ACC112 (cell line): ENCODE results near the gene SYTL3.

Experiments used
- H2AFZ ChIP-seq: fragments of 200-600 bp; sonication (generic); one replicate; pipeline ENCODE4 v1.6.0; 2017; ENCODE audit warnings: antibody characterized with exemption, low read length; ENCODE audit not compliant: unreplicated experiment
- H3K27ac ChIP-seq: fragments of 200-600 bp; sonication (generic); 2 replicates; pipeline ENCODE4 v1.5.1; 2014; ENCODE audit warnings: low read depth, mild to moderate bottlenecking, antibody characterized with exemption, low read length, moderate library complexity
- H3K27me3 ChIP-seq: fragments of 200-600 bp; sonication (generic); 2 replicates; pipeline ENCODE4 v1.6.1; 2014; ENCODE audit warnings: mild to moderate bottlenecking, antibody characterized with exemption, low read length, moderate library complexity, mixed read lengths; ENCODE audit not compliant: insufficient read depth
- H3K36me3 ChIP-seq: fragments of 200-600 bp; sonication (generic); 2 replicates; pipeline ENCODE4 v1.6.1; 2016; ENCODE audit warnings: mild to moderate bottlenecking, antibody characterized with exemption, low read length, moderate library complexity, mixed read lengths; ENCODE audit not compliant: insufficient read depth
- H3K4me1 ChIP-seq: fragments of 200-600 bp; sonication (generic); one replicate; pipeline ENCODE4 v1.6.1; 2016; ENCODE audit warnings: low read length, mixed read lengths; ENCODE audit not compliant: insufficient read depth, unreplicated experiment, control insufficient read depth
- H3K4me3 ChIP-seq: fragments of 200-600 bp; sonication (generic); 2 replicates; pipeline ENCODE4 v1.5.1; 2014; ENCODE audit warnings: mild to moderate bottlenecking, low read depth, low read length
- H3K79me2 ChIP-seq: fragments of 200-600 bp; sonication (generic); one replicate; pipeline ENCODE4 v1.6.0; 2016; ENCODE audit warnings: low read length; ENCODE audit not compliant: control insufficient read depth, unreplicated experiment, insufficient read depth

SYTL3 gene

DNA sequence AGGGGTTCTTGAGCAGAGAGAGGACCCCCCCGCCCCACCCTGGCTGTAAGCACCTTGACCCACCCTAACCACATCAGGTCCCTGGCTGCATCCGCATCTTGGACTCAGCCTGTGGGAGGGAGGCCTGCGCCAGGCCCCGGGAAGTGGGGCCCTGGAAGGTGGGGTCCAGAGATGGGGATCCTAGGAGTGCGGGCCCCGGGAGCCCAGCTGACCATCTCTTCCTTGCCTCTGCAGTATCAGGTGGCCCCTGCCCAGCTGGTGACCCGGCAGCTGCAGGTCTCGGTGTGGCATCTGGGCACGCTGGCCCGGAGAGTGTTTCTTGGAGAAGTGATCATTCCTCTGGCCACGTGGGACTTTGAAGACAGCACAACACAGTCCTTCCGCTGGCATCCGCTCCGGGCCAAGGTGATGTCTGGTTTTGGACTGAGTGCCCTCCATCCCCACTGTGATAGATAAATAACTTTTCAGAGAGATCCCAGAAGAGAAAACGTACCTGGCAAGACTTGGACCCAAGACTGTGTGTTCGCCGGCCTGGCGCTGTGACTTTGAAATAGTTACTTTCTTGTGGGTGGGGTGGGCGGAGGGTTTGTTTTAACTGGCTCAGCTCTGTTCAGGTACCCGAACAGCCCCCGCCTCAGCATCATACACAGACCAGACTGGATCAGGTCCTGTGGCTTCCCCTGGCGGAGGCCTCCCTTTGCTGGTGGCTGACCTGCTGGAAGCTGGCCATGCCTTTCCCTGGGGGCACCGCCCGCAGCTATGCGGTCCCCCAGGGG lies 107.3 kb downstream of the SYTL3 start:
- no peak overlapping the region for H3K27ac ChIP-seq
- H3K4me3 ChIP-seq = no peak overlapping the region
- H3K27me3 ChIP-seq = no peaks in the 10 kb centered on the region
- H3K79me2 ChIP-seq = no peaks in the 10 kb centered on the region
- H3K36me3 ChIP-seq = no peaks in the 10 kb centered on the region
- H3K4me1 ChIP-seq = no peaks in the 10 kb centered on the region
- H2AFZ ChIP-seq = no peak overlapping the region

DNA sequence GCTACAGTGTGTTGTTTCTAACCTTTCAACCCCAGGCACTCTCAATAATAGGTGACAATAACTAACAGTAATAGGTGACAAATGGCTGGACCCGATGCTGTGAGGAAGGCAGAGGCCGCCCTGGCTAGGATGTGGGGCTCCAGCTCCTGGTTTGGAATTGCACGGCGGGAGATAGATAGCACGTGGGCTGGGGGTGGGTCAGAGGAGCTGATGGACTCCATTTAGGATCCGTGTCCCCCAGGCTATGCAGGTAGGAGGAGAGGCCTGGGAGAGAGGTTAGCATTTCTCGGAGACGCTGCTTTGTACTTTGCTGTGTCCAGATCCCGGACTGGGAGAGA lies 107.9 kb downstream of the SYTL3 start:
- H3K79me2 ChIP-seq = no peaks in the 10 kb centered on the region
- no peaks in the 10 kb centered on the region for H3K27me3 ChIP-seq
- no peak overlapping the region for H3K4me3 ChIP-seq
- no peak overlapping the region for H2AFZ ChIP-seq
- H3K4me1 ChIP-seq = no peaks in the 10 kb centered on the region
- H3K36me3 ChIP-seq = no peaks in the 10 kb centered on the region
- H3K27ac ChIP-seq = no peak overlapping the region

DNA sequence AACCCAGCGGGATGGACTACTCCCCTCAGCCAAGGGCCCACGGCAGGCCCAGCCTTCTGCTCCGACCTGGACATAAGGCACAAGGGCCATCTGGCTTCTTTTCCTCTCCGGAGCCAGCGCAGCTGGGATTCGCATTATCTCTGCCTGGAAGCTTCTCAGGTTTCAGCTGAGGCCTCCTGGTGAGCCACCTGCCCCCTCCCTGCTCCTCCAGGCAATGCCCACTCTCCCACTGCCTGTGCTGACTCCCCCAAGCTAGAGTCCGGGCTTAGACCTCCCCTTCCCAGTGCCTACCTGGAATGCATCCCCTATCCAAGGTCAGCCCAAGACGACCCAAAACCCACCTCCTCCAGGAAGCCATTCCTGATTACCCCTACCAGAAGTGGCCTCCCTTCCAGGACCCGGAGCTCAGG lies 108.6 kb downstream of the SYTL3 start:
- no peaks in the 10 kb centered on the region for H3K27me3 ChIP-seq
- no peaks in the 10 kb centered on the region for H3K4me1 ChIP-seq
- H2AFZ ChIP-seq = no peak overlapping the region
- no peak overlapping the region for H3K4me3 ChIP-seq
- H3K36me3 ChIP-seq = no peaks in the 10 kb centered on the region
- no peaks in the 10 kb centered on the region for H3K79me2 ChIP-seq
- H3K27ac ChIP-seq = no peak overlapping the region

DNA sequence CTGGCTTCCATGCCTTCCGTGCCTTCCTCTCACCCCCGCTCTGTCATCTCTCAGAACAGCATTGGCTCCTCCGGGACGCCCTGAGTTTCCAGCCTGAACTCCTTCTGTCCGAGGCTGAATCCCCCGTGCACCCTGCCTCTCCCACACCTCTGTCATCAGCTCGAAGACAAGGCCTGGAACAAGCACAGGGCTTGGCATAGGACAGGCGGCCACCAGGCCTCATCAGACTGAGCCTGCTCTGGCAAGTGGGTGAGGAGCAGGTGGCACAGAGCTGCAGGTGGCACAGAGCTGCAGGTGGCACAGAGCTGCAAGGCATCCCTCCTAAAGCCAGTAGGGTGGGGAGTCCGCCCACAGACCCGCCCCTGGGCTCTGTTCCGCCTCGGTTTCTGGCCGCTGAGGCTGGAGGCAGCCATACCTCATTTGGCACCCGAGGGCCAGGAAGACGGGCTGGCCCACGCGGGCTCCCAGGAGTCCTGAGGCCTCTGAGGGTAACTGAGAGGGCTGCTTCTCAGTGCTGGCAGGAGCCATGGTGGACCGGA lies 109.2 kb downstream of the SYTL3 start:
- H3K27me3 ChIP-seq = no peaks in the 10 kb centered on the region
- H3K4me1 ChIP-seq = no peaks in the 10 kb centered on the region
- H3K4me3 ChIP-seq = no peak overlapping the region
- H3K79me2 ChIP-seq = no peaks in the 10 kb centered on the region
- no peak overlapping the region for H3K27ac ChIP-seq
- H3K36me3 ChIP-seq = no peaks in the 10 kb centered on the region
- H2AFZ ChIP-seq = no peak overlapping the region

DNA sequence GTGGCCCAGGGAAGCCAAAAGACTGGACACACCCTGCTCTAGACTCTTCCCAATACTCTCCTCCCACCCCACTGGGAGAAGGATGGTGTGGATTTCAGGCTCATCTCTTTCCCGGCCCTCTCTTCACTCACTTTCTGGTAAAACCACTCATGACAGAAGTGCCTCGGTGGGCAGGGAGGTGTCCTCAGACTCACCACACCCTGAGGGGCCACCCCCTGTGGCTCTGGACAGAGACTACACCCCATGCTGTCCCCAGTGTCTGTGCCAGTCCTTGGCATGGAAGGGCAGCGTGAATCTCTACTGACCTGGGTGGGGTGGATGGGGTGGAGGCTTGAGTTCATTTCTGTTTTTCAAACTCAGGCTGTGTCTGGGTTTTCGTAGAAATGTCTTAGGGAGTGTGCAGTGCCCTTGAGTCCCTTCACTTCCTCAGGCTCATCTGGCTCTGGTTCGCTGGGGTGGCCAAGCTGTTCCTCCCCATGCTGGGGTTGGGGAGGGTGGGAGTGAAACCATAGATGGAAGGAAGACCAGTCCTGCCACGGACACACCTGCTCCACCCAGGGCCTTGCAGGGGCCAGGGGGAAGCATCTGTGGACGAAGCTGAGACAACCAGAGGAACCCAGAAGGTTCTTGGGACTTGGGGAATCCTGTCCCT lies 110.2 kb downstream of the SYTL3 start:
- Histone ChIP-seq H3K36me3 (no peaks in the 10 kb centered on the region), H3K4me3 (no peak overlapping the region), H3K27me3 (no peaks in the 10 kb centered on the region), H3K27ac (no peak overlapping the region), H3K79me2 (no peaks in the 10 kb centered on the region), H2AFZ (no peak overlapping the region), H3K4me1 (no peaks in the 10 kb centered on the region)

DNA sequence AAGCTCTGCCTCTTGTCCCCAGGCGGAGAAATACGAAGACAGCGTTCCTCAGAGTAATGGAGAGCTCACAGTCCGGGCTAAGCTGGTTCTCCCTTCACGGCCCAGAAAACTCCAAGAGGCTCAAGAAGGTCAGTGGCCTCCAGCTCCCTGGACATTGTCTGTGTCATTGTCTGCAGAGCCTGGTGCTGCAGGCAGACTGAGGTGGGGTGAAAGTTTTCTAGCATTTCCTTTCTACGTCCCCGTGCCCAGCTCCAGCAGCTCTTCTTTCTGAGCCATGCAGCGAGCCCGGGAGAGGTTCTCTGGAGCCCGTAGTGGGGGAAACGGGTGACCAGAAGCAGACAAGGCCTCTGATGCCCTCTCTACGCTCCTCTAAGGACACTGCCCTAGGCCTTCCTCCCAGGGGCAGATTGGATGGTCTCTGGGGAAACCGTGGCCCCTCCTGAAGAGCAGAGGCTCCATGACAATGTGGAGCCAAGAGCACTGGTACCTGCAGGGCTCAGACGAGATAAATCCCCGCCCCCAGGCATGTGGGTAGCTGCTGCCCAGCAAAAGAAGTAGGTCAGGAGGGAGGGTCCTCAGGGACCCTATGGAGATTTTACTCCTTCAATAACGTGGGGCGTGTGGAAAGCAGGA lies 110.9 kb downstream of the SYTL3 start:
- Histone ChIP-seq H3K4me1 (no peaks in the 10 kb centered on the region), H3K27ac (no peak overlapping the region), H2AFZ (no peak overlapping the region), H3K27me3 (no peaks in the 10 kb centered on the region), H3K79me2 (no peaks in the 10 kb centered on the region), H3K36me3 (no peaks in the 10 kb centered on the region), H3K4me3 (no peak overlapping the region)

DNA sequence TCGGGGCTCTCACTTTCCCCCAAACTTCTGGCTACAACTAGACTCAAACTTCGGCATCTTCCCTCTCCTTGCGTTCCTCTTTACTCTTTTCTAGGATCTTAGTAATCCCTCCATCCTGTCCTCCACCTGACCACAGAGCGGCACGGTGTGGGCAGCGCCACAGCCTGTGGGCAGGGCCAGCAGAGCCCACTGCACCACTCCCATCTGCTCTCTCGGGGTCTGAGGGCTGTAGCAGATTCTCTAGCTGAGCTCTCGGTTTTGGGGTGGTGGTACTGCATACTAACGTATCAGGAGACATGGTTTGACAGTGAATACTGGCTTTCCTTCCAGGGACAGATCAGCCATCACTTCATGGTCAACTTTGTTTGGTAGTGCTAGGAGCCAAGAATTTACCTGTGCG lies 111.9 kb downstream of the SYTL3 start:
- Histone ChIP-seq H3K4me3 (no peak overlapping the region), H3K36me3 (no peaks in the 10 kb centered on the region), H3K4me1 (no peaks in the 10 kb centered on the region), H3K27ac (no peak overlapping the region), H3K79me2 (no peaks in the 10 kb centered on the region), H2AFZ (no peak overlapping the region), H3K27me3 (no peaks in the 10 kb centered on the region)

DNA sequence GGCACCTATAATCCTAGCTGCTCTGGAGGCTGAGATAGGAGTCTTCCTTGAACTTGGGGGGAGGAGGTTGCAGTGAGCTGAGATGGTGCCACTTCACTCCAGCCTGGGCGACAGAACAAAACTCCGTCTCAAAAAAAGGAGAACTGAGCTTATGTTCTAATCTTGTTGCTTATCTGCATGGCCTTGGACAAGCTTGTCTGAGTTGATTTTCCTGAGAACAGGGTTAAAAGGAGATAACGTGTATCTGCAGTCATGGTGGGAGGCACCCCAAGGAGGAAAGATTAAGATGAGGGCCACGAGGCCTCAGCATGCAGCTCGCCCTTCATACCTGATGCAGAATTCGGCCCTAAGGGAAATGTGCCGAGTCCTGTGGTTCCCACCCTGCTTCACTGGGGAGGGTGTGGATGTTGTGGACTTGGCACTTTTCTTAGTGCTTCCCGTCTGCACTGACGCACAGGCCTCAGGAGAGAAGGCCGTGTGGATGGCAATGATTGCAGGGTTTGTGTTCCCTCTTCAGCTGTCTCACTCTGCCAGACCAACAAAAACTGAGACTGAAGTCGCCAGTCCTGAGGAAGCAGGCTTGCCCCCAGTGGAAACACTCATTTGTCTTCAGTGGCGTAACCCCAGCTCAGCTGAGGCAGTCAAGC lies 113.1 kb downstream of the SYTL3 start:
- H3K4me3 ChIP-seq = no peak overlapping the region
- no peaks in the 10 kb centered on the region for H3K27me3 ChIP-seq
- H3K4me1 ChIP-seq = no peaks in the 10 kb centered on the region
- H3K79me2 ChIP-seq = no peaks in the 10 kb centered on the region
- no peaks in the 10 kb centered on the region for H3K36me3 ChIP-seq
- no peak overlapping the region for H3K27ac ChIP-seq
- no peak overlapping the region for H2AFZ ChIP-seq

DNA sequence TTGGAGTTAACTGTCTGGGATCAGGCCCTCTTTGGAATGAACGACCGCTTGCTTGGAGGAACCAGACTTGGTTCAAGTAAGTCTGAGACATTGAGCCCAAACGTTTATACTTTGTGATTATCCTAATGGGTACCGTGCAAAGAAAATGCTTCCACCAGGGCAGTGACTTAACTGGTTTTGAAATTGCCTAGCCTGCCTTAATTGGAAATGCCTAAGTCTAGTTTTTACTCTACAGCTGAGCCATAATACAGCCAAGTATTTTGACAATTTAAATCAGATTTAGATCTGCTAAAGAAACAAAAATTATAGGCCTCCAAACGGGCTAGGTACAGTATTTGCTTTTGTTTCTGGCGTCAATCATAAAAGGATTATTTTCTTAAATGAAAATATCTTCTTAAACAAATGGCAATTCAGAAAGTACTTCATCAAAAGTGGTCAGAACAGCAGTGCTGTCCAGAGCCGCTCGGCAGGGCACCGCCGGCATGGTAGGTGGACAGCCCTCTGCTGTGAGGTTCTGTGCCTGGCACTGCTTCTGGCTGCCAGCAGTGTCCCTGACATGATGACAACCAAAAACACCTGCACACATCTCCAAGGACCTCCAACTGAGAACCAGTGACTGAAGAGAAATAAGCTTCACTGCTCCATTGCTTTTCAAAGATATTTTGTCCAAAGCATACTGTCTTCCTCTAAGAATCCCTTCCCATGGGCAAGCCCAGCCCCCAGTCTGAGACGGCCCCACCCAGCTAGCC lies 113.8 kb downstream of the SYTL3 start:
- Histone ChIP-seq H3K4me3 (no peak overlapping the region), H2AFZ (no peak overlapping the region), H3K36me3 (0 out of 2 replicates have a peak, but pooled peaks cover 4% of the 10 kb centered on the region), H3K79me2 (no peaks in the 10 kb centered on the region), H3K27ac (no peak overlapping the region), H3K4me1 (no peaks in the 10 kb centered on the region), H3K27me3 (no peaks in the 10 kb centered on the region)

DNA sequence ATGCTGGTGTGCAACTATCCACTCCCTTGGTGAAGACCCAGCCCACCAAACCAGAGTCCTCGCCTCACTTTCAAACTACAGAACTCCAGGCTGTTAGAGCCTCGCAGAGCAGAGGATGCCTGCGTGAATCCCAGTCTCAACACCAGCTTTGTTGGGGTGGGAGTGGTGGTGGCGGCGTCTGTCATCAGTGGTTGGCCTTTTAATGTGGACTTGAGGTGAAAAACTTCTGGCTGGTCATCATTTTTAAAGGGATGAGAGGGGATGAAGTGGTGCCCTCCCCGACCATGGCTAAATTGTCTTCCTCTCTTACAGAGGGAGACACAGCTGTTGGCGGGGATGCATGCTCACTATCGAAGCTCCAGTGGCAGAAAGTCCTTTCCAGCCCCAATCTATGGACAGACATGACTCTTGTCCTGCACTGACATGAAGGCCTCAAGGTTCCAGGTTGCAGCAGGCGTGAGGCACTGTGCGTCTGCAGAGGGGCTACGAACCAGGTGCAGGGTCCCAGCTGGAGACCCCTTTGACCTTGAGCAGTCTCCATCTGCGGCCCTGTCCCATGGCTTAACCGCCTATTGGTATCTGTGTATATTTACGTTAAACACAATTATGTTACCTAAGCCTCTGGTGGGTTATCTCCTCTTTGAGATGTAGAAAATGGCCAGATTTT lies 114.5 kb downstream of the SYTL3 start:
- H3K36me3 ChIP-seq = 0 out of 2 replicates have a peak, but pooled peaks cover 4% of the 10 kb centered on the region
- H3K27me3 ChIP-seq = no peaks in the 10 kb centered on the region
- no peaks in the 10 kb centered on the region for H3K79me2 ChIP-seq
- no peak overlapping the region for H3K27ac ChIP-seq
- H3K4me1 ChIP-seq = no peaks in the 10 kb centered on the region
- H2AFZ ChIP-seq = no peak overlapping the region
- H3K4me3 ChIP-seq = no peak overlapping the region
